ENCODE data around the gene PAM16. TPM values are rescaled to one million over a fixed set of nuclear protein-coding genes. Genes with fewer than 3 reads are reported as not detected.
A peak's percentile ranks its signal among the peaks of the same experiment; 100 is the strongest.

PAM16 gene
- total and polyA plus RNA-seq, 2 experiments from 2014 or later: 71.8 to 72.5 TPM

DNA sequence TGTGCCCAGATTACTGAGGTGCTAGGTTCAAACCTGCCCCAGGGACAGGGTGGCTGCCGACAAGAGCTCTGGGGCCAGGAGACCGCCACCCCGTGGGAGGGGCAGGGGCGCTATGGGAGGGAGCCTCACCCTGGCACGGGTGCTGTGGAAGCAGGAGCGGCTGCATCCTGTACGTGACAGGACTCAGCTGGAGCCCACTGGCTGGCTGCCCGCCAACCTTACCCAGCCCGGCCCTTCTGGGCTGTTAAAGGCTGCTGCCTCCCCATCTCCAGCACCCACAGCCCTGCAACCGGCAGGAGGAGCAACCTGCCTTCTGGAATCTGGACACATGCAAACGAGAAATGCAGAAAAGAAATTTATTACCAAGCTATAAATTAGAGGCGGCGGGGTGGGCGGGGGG lies 11.2 kb downstream of the PAM16 start:
- H3K36me3 ChIP-seq: peaks cover 3% of the 10 kb centered on the region
- H3K27ac ChIP-seq: peak overlapping the region; percentile 89
- TF ChIP-seq, protein P1, sequence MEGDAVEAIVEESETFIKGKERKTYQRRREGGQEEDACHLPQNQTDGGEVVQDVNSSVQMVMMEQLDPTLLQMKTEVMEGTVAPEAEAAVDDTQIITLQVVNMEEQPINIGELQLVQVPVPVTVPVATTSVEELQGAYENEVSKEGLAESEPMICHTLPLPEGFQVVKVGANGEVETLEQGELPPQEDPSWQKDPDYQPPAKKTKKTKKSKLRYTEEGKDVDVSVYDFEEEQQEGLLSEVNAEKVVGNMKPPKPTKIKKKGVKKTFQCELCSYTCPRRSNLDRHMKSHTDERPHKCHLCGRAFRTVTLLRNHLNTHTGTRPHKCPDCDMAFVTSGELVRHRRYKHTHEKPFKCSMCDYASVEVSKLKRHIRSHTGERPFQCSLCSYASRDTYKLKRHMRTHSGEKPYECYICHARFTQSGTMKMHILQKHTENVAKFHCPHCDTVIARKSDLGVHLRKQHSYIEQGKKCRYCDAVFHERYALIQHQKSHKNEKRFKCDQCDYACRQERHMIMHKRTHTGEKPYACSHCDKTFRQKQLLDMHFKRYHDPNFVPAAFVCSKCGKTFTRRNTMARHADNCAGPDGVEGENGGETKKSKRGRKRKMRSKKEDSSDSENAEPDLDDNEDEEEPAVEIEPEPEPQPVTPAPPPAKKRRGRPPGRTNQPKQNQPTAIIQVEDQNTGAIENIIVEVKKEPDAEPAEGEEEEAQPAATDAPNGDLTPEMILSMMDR (IDR thresholded peaks at IDR 0.05; ENCODE audit: low read depth, low read length): peak; percentile 26
- no peaks in the 10 kb centered on the region for H3K27me3 ChIP-seq
- H3K4me1 ChIP-seq (ENCODE audit: low read depth): peaks cover 8% of the 10 kb centered on the region
- peak; percentile 23 to 71 for DNase-seq (ENCODE audit: low read depth in 1 of 2, low spot score in 1 of 2)
- H3K4me3 ChIP-seq: no peak overlapping the region
- H3K9me3 ChIP-seq (ENCODE audit: low read depth): no peaks in the 10 kb centered on the region

DNA sequence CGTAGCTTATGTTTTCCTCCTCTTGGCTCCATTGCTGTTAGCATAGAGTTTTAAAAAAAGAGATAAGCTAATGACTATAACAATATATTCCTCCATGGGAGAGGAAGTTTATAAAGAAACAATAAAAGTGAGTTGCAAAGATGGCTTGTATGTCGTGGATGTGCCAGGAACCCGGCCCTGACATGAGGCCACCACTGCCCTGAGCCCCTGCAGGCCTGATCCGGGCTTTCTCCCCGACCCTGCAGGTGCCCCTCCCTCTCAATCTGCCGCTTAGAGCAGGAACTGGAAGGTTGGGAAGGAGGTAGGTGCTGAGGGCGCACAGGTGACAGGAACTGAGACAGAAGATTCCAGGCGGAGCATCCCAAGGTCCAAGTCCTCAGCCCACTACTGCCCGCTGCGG lies 11.7 kb downstream of the PAM16 start:
- Histone ChIP-seq H3K4me3 (no peak overlapping the region), H3K27me3 (no peaks in the 10 kb centered on the region), H3K9me3 (ENCODE audit: low read depth) (no peaks in the 10 kb centered on the region), H3K27ac (peak overlapping the region; percentile 89), H3K36me3 (peaks cover 3% of the 10 kb centered on the region), H3K4me1 (ENCODE audit: low read depth) (peaks cover 8% of the 10 kb centered on the region)
- TF ChIP-seq, protein P1 (IDR thresholded peaks at IDR 0.05; ENCODE audit: low read depth, low read length): no peak
- DNase-seq (ENCODE audit: low read depth in 1 of 2, low spot score in 1 of 2): no peak

DNA sequence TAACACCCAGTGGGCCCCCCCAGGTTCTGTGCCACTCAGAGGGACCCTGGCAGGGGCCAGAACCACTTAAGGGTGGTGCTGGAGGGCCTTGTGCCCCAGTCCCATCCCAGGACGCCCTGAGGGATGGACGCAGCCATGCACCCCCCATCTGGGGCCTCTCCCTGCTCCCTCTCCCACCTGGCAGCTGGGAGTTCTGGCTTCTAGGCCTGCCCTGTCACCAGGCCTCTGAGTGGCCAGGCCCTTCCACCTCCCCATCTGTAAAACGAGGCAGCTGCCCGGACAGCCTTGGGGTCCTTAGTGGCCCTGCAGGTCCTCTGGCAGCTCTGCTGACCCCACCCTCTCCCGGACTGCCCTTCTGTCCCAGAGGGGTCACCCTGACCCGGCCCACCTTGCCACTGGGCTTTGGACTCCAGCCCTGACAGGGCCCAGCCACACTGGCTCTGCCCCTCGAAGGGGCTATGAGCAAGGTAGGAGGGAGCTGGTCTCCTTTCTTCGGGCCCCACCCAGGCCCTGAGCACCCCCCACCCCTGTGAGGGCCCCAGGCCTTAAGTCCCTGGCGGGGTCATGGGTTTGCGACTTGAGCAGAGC lies 12.3 kb downstream of the PAM16 start:
- Histone ChIP-seq H3K4me3 (no peak overlapping the region), H3K4me1 (ENCODE audit: low read depth) (peaks cover 8% of the 10 kb centered on the region), H3K27me3 (no peaks in the 10 kb centered on the region), H3K27ac (peak overlapping the region; percentile 89), H3K9me3 (ENCODE audit: low read depth) (no peaks in the 10 kb centered on the region), H3K36me3 (peaks cover 3% of the 10 kb centered on the region)
- DNase-seq (ENCODE audit: low read depth in 1 of 2, low spot score in 1 of 2): no peak
- TF ChIP-seq, protein P1 (IDR thresholded peaks at IDR 0.05; ENCODE audit: low read depth, low read length): no peak

DNA sequence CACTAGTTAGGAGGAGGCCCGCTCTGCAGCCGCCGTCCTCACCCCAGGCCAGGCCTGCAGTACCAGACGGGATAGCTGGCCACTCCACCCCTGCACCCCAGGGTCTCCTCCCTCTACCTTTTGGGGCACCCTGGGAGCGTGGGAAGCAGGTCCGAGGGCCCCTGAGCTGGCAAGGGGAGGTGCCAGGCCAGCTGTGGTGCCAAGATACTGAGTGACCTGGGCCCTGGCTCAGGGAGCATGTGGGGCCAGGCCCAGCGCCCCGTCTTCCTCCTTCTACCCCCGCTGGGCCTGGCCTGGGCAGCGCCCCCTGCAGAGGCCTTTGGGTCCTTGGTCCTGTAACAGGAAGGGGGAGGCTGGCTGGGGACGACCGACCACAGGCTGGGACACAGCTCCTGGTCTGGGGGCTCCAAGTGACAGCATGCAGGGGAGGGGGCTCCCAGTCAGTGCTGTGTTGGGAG lies 13.0 kb downstream of the PAM16 start:
- TF ChIP-seq, protein P1 (IDR thresholded peaks at IDR 0.05; ENCODE audit: low read depth, low read length): peak; percentile 4
- peaks cover 3% of the 10 kb centered on the region for H3K36me3 ChIP-seq
- DNase-seq (ENCODE audit: low read depth in 1 of 2, low spot score in 1 of 2): no peak
- H3K4me1 ChIP-seq (ENCODE audit: low read depth): peaks cover 8% of the 10 kb centered on the region
- H3K4me3 ChIP-seq: no peak overlapping the region
- H3K27me3 ChIP-seq: no peaks in the 10 kb centered on the region
- peak overlapping the region; percentile 89 for H3K27ac ChIP-seq
- H3K9me3 ChIP-seq (ENCODE audit: low read depth): no peaks in the 10 kb centered on the region

DNA sequence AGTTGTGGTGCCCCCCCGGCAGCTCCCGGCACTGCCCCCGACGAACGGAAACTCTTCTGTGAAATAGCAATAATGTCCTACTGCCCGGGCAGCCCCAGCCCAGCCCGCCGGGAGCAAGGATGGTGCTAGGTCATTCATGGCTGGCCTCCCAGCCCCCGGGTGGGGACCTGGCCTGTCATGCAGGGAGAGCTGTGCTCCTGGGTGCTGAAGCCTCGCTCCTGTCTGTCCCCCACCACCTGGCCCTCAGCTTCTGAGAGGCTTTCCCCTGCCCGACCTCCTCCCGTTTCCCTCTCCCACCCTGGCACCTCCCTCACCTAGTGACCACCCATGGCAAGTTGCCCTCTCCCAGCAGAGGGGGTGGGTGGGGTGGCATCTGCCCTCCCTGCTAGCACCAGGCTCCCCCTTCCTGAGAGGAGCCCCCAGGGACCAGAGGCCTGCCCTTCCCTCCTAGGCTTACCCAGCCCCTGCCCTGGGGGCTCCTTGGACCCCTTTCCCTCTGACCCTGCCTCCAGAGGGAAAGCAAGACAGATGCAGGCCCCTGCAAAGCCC lies 13.5 kb downstream of the PAM16 start:
- no peak for DNase-seq (ENCODE audit: low read depth in 1 of 2, low spot score in 1 of 2)
- H3K4me1 ChIP-seq (ENCODE audit: low read depth): peaks cover 8% of the 10 kb centered on the region
- peaks cover 3% of the 10 kb centered on the region for H3K36me3 ChIP-seq
- H3K4me3 ChIP-seq: no peak overlapping the region
- H3K9me3 ChIP-seq (ENCODE audit: low read depth): no peaks in the 10 kb centered on the region
- TF ChIP-seq, protein P1 (IDR thresholded peaks at IDR 0.05; ENCODE audit: low read depth, low read length): no peak
- peak overlapping the region; percentile 89 for H3K27ac ChIP-seq
- no peaks in the 10 kb centered on the region for H3K27me3 ChIP-seq
